Loucy (cell line): ENCODE measurements around the gene ZDBF2.

ENCODE experiments used
- CTCF ChIP-seq: fragments of 200-600 bp; sonication (generic); conservative IDR thresholded peaks from 2 replicates; pipeline ENCODE4 v1.5.1; 2014; ENCODE audit warnings: mild to moderate bottlenecking, antibody characterized with exemption, low read length
- EZH2phosphoT487 ChIP-seq: fragments of 200-600 bp; IDR thresholded peaks from 2 replicates; pipeline ENCODE4 v1.6.1; 2018; ENCODE audit warnings: antibody characterized with exemption, mild to moderate bottlenecking, moderate library complexity, borderline replicate concordance

- no peak for TF ChIP-seq EZH2phosphoT487
- TF ChIP-seq CTCF: no peak
These were observed 71.1 kb downstream of the ZDBF2 start for GRCh38 chr2:206345606-206346005.
